Measurements from ENCODE around the gene GJB3.

- TF ChIP-seq CTCF (IDR thresholded peaks at IDR 0.05): no peak
- no peak for TF ChIP-seq POLR2A (IDR thresholded peaks at IDR 0.05)
These were observed 50.8 kb downstream of the GJB3 start for GRCh38 chr1:34831721-34832246.

All from right lobe of liver (tissue), 4 donors.